Activated CD8-positive, alpha-beta memory T cell treated with anti-CD3 and anti-CD28 coated beads for 36 hours (primary cell): ENCODE measurements around the gene TRUB2. TPM values are rescaled to one million over a fixed set of nuclear protein-coding genes. Genes with fewer than 3 reads are reported as not detected.

Experiments used
- CTCF ChIA-PET: fragments of 350-600 bp; sonication (Branson Sonifier 250); formaldehyde crosslinking; loops from one replicate; lab custom pipeline; 2021; ENCODE audit warnings: antibody characterized with exemption; lab: Charles Lee
- POLR2A ChIA-PET: fragments of 350-600 bp; sonication (Branson Sonifier 250); formaldehyde crosslinking; loops from one replicate; lab custom pipeline; 2021; ENCODE audit warnings: antibody characterized with exemption; lab: Charles Lee
- total RNA-seq, 2 experiments: library from RNA; stranded (reverse); gene quantifications; one replicate each; pipeline ENCODE4 v1.2.3, GENCODE V29; 2021

Gene TRUB2
- total RNA-seq, 2 experiments from 2014 or later = 45.2 to 47.8 TPM

GRCh38 chr9:128344931-128345605 is 22.8 kb upstream of the TRUB2 start:
- POLR2A ChIA-PET = interaction anchor here (0.7 kb wide), 1 partner anchor 234 kb away, joined by 3 read pairs; no protein-coding TSS in a partner anchor
- CTCF ChIA-PET = interaction anchor here (0.5 to 1.3 kb wide), 3 partner anchors 12 to 47 kb away, joined by 3 to 4 read pairs (median 4); partner anchors contain the start of gene URM1

- CTCF ChIA-PET = interaction anchor here (1.8 kb wide), 1 partner anchor 18 kb away, joined by 3 read pairs; no protein-coding TSS in a partner anchor
Observed at GRCh38 chr9:128343855-128344254, 21.6 kb upstream of the TRUB2 start.

DNA sequence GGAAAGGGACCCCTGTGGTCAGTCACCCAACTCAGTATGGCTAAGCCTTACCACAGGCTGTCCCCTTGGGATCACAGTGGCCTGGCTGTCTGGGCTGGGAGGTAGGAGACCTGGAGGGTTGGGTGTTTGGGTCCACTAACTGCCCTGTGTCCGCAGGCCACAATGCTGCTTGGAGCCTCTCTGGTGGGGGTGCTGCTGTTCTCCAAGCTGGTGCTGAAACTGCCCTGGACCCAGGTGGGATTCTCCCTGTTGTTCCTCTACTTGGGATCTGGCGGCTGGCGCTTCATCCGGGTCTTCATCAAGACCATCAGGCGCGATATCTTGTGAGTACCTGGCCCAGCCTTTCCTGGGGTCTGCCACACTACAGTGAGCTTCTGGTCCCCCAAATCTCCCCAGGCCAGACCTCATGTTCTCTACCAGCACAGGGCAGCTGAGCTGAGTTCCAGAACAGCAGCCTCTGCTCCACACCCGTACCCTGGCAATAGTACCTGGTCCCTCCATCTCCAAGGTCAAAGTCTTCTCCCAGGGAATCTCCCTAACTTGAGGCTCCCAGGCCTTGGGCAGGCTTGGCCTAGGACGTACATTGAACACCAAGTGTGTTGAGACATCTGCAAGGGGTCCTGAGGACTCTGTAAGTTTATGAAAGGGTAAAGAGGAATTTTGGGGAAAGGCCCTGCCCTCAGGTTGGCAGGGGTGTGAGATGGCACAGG is 20.9 kb upstream of the TRUB2 start:
- ChIA-PET CTCF (interaction anchor here (1.8 kb wide), 1 partner anchor 19 kb away, joined by 3 read pairs; no protein-coding TSS in a partner anchor), POLR2A (no interaction called here)

More at GRCh38 chr9:128343855-128344254, 21.6 kb upstream of the TRUB2 start:
- POLR2A ChIA-PET = no interaction called here

DNA sequence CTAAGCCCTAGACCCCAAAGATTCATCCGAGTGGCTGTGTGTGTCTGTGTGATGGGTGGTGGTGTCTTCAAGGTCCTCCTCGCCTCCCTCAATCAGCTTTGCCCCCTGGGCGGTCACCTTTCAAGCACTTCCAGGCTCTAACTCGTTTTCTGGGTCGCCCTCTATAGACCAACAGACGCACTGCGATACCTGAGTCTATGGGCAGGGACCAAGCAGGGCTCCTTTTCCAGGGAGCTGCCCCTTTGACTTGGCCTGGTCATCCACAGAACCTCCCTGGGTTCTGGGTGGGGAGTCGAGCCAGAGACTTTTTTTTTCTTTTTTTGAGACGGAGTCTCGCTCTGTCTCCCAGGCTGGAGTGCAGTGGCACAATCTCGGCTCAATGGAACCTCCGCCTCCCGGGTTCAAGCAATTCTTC is 19.2 kb upstream of the TRUB2 start:
- ChIA-PET POLR2A (interaction anchor here (0.7 to 1.1 kb wide), 3 partner anchors 18 to 79 kb away, joined by 3 read pairs; partner anchors contain the start of genes CERCAM and URM1), CTCF (interaction anchor here (0.5 to 1.5 kb wide), 22 partner anchors 9 to 628 kb away, joined by 3 to 17 read pairs (median 4); partner anchors contain the start of genes CIZ1, GLE1, ODF2 and TRUB2)

- ChIA-PET CTCF (interaction anchor here (0.6 to 1.5 kb wide), 21 partner anchors 9 to 628 kb away, joined by 3 to 17 read pairs (median 4); partner anchors contain the start of genes CIZ1, GLE1, ODF2 and TRUB2), POLR2A (interaction anchor here (0.7 to 1.1 kb wide), 2 partner anchors 19 to 80 kb away, joined by 3 read pairs; partner anchors contain the start of gene CERCAM)
Observed at GRCh38 chr9:128340691-128341434, 18.6 kb upstream of the TRUB2 start.

GRCh38 chr9:128339761-128340690 is 17.8 kb upstream of the TRUB2 start, which contains the start of gene SLC27A4:
Gene SLC27A4, plus strand, starts transcription at chr9:128340527. Its CDS starts 2,606 bp downstream, at chr9:128343133.
- POLR2A ChIA-PET = interaction anchor here (0.7 kb wide), 1 partner anchor 146 kb away, joined by 3 read pairs; no protein-coding TSS in a partner anchor
- CTCF ChIA-PET = no interaction called here

DNA sequence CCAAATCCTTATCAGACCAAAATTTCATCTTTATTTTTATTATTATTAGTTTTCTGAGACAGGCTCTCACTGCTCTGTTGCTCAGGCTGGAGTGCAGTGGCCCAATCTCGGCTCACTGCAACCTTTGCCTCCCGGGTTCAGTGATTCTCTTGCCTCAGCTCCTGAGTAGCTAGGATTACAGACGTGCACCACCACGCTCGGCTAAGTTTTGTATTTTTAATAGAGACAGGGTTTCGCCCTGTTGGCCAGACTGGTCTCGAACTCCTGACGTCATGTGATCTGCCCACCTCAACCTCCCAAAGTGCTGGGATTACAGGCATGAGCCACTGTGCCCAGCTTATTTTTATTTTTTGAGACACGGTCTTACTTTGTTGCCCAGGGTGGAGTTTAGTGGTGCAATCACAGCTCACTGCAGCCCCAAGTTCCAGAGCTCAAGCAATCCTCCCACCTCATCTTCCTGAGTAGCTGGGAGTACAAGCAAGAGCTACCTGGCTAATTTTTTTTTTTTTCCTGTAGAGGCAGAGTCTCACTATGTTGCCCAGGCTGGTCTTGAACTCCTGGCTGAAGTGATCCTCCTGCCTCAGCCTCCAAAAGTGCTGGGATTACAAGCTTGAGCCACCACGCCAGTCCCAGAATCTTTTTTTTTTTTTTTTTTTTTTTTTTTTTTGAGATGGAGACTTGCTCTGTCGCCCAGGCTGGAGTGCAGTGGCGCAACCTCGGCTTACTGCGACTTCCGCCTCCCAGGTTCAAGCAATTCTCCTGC is 16.8 kb upstream of the TRUB2 start:
- POLR2A ChIA-PET = interaction anchor here (0.6 kb wide), 1 partner anchor 231 kb away, joined by 5 read pairs; no protein-coding TSS in a partner anchor

DNA sequence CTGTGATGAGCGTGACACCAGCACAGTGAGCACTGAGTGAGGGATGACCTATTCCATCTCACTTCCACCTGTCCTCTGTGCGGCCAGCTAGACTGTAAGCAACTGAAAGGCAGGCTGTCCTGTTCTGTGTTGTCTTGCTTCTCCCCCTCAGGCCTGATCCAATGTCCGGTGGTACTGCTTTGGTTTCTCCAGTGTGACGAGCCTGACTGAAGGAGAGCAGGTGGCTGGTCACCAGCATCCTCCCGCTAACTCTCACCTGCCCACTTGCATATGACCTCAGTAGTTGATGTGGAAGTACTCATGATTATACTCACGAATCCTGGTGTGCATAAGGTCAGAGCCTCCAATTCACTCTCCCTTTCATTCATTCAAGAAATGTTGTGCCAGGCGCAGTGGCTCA is 15.7 kb upstream of the TRUB2 start:
- ChIA-PET CTCF (interaction anchor here (1.4 kb wide), 1 partner anchor 480 kb away, joined by 3 read pairs; the partner anchor contains the start of gene ENDOG), POLR2A (interaction anchor here (0.5 to 0.6 kb wide), 2 partner anchors 74 to 997 kb away, joined by 3 to 8 read pairs; no protein-coding TSS in a partner anchor)

More for the DNA sequence above, 16.8 kb upstream of the TRUB2 start:
- CTCF ChIA-PET = interaction anchor here (0.7 to 1.4 kb wide), 4 partner anchors 9 to 1304 kb away, joined by 3 to 4 read pairs (median 3); partner anchors contain the start of gene ENDOG

- CTCF ChIA-PET = interaction anchor here (0.6 kb wide), 1 partner anchor 11 kb away, joined by 3 read pairs; no protein-coding TSS in a partner anchor
- POLR2A ChIA-PET = no interaction called here
Observed at GRCh38 chr9:128335914-128336313, 13.7 kb upstream of the TRUB2 start.

- CTCF ChIA-PET = no interaction called here
- POLR2A ChIA-PET = no interaction called here
Observed at GRCh38 chr9:128335161-128335560, 12.9 kb upstream of the TRUB2 start.

GRCh38 chr9:128333451-128333869 is 11.2 kb upstream of the TRUB2 start:
- ChIA-PET CTCF (interaction anchor here (1.5 kb wide), 1 partner anchor 11 kb away, joined by 4 read pairs; no protein-coding TSS in a partner anchor), POLR2A (no interaction called here)

- POLR2A ChIA-PET = no interaction called here
- CTCF ChIA-PET = no interaction called here
Observed at GRCh38 chr9:128325629-128326028, 3.4 kb upstream of the TRUB2 start.

DNA sequence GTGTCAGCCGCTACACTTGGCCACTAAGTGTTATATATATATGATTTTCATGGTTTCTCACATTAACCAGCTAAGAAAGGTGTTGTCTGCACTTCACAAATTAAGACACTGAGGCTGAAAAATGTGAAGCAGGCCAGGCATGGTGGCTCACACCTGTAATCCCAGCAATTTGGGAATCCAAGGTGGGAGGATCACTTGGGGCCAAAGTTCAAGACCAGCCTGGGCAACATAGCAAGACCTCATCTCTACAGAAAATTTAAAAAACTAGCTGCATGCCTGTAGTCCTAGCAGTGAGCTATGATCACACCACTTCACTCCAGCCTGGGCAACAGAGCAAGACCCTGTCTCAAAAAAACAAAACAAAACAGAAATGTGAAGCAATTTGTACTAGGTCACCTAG is 2.2 kb upstream of the TRUB2 start:
- CTCF ChIA-PET = interaction anchor here (0.6 to 2.1 kb wide), 2 partner anchors 17 to 328 kb away, joined by 3 to 8 read pairs; no protein-coding TSS in a partner anchor
- POLR2A ChIA-PET = no interaction called here

- POLR2A ChIA-PET = no interaction called here
Observed at GRCh38 chr9:128323791-128324190, 1.5 kb upstream of the TRUB2 start.

DNA sequence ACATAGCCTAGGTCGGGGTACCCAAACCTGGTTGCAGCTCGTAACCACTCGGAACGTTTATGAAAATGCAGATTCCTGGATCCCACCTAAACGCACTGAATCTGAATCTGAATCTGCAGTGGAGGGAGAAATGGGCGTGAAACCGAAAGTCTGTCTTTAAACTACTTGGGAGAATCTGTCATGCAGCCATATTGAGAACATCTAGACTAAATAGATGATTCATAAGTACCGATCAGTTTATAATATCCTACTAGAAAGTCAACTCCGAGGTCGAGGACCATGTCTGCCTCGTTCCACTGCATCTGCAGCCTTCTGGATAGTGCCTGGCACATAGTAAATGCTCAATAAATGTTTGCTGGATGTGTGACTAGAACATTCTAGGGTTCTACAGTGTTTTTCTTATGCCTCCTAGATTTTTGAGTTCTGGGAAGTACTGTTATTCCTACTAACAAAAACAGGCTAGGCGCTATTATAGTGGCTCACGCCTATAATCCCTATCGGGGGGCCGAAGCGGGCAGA is 1.0 kb upstream of the TRUB2 start:
- ChIA-PET POLR2A (no interaction called here), CTCF (interaction anchor here (2.1 kb wide), 1 partner anchor 18 kb away, joined by 8 read pairs; no protein-coding TSS in a partner anchor)

More at GRCh38 chr9:128323791-128324190, 1.5 kb upstream of the TRUB2 start:
- CTCF ChIA-PET = interaction anchor here (2.1 kb wide), 1 partner anchor 17 kb away, joined by 8 read pairs; no protein-coding TSS in a partner anchor

DNA sequence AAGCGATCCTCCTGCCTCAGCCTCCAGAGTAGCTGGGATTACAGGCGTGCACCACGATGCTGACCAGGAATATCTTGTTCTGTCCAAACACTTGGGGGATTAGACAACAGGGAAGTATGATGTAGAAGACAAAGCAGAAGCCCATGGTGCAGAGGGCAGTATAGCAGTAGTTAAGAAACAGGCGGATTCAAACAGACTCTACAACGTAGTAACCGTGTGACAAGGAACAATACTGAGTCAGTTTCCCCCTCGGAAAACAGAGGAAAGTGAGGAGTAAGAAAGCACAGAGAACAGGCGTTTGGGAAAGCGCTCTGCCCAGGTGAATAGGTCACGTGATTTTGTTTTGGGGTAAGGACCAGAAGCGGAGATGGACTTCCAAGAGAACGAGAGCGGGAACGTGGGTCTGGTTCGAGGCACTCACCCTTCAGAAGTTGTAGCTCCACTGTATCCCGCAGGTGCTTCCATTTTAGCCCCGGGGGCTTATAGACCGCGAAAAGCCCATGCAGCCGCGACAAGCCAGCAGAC is 306 bp downstream of the TRUB2 start:
- ChIA-PET POLR2A (interaction anchor here (1.1 kb wide), 1 partner anchor 46 kb away, joined by 3 read pairs; the partner anchor contains the start of genes GOLGA2 and SWI5), CTCF (interaction anchor here (0.6 to 2.1 kb wide), 3 partner anchors 8 to 40 kb away, joined by 3 to 7 read pairs (median 6); no protein-coding TSS in a partner anchor)
